HG02970 (cell line): ENCODE data around the gene TMEM82.

ENCODE experiments used
- ATAC-seq: cut with Tn5 transposase; IDR thresholded peaks from one replicate; pipeline ENCODE4 v1.9.1; 2021; ENCODE audit warnings: mild to moderate bottlenecking, moderate library complexity, moderate number of reproducible peaks; ENCODE audit not compliant: unreplicated experiment, low FRiP score

The TMEM82 gene

GRCh38 chr1:15755021-15755645, 12.8 kb downstream of the TMEM82 start:
- no peak for ATAC-seq

GRCh38 chr1:15755646-15756040, 13.3 kb downstream of the TMEM82 start:
- no peak for ATAC-seq

GRCh38 chr1:15756143-15757015, 14.1 kb downstream of the TMEM82 start:
- ATAC-seq = no peak

GRCh38 chr1:15757016-15757543, 14.8 kb downstream of the TMEM82 start:
- ATAC-seq = no peak

GRCh38 chr1:15757575-15758342, 15.5 kb downstream of the TMEM82 start:
- ATAC-seq = no peak

GRCh38 chr1:15758343-15758931, 16.1 kb downstream of the TMEM82 start, which contains the start of gene FBLIM1:
Gene FBLIM1, plus strand, starts transcription at chr1:15758795. Its CDS starts 6,189 bp downstream, at chr1:15764984.
- no peak for ATAC-seq

- ATAC-seq = no peak
Measured at GRCh38 chr1:15758953-15759661, 16.8 kb downstream of the TMEM82 start.

GRCh38 chr1:15760520-15761211, 18.4 kb downstream of the TMEM82 start:
- no peak for ATAC-seq

GRCh38 chr1:15761366-15762128, 19.2 kb downstream of the TMEM82 start:
- no peak for ATAC-seq

- no peak for ATAC-seq
Measured at GRCh38 chr1:15762546-15762945, 20.2 kb downstream of the TMEM82 start.

GRCh38 chr1:15764269-15764764, 22.0 kb downstream of the TMEM82 start:
- ATAC-seq = no peak

GRCh38 chr1:15764890-15765289, 22.6 kb downstream of the TMEM82 start:
- ATAC-seq = no peak

GRCh38 chr1:15765495-15766194, 23.3 kb downstream of the TMEM82 start:
- ATAC-seq = no peak

- no peak for ATAC-seq
Measured at GRCh38 chr1:15767941-15768340, 25.6 kb downstream of the TMEM82 start.

GRCh38 chr1:15768388-15768787, 26.1 kb downstream of the TMEM82 start:
- ATAC-seq = no peak

- ATAC-seq = no peak
Measured at GRCh38 chr1:15770313-15770962, 28.1 kb downstream of the TMEM82 start.

- no peak for ATAC-seq
Measured at GRCh38 chr1:15771836-15772515, 29.7 kb downstream of the TMEM82 start.
